Stomach (tissue), 4 donors: ENCODE data around the gene G0S2.

Source experiments
- CTCF ChIP-seq, 7 experiments: fragments of 450-650 bp in 4 of 7; fragments of 200-600 bp in 3 of 7; sonication (generic) in 3 of 7; IDR thresholded peaks; one replicate each; pipeline ENCODE4 v1.5.1; 2016 to 2019; ENCODE audit warnings: antibody characterized with exemption in 7 of 7, control low read depth in 2 of 7, mild to moderate bottlenecking in 1 of 7
- POLR2A ChIP-seq, 4 donors: fragments of 450-650 bp; IDR thresholded peaks; one replicate each; pipeline ENCODE4 v1.6.1; 2016; ENCODE audit warnings: antibody characterized with exemption in 4 of 4, control low read depth in 2 of 4, mild to moderate bottlenecking in 1 of 4, moderate library complexity in 1 of 4

DNA sequence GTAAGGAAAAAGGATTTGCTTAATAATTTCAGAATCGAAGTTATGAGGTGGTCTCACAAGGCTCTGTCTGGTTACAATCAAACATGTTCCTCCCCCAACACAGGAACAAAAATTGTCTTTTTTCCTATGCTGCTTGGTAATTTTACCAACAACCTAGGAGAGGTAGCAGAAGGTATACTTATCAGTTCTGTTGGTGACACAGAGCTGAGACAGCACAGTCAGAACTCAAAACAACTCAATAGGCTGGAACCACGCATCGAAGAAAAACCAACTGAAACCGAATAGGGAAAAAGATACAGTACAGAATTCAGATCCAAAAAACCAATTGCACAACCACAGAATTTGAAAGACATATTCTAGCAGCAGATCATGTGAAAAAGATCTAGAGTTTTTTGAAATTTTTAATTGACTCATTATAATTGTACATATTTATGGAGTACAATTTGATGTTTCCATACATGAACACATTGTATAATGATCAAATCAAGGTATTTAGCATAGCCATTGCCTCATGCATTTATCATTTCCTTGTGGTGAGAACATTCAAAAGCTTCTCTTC, 3.8 kb downstream of the G0S2 start:
- TF ChIP-seq POLR2A (IDR thresholded peaks at IDR 0.05) (no peak), CTCF (IDR thresholded peaks at IDR 0.05) (no peak)
